Head of caudate nucleus (tissue), 42 donors: ENCODE data around the gene KDM4B.

Experiments used
- DNase-seq, 42 donors: peaks; one replicate each; pipeline versions ENCODE4 v3.0.0 to v3.0.0-alpha.2; 2020 to 2021; ENCODE audit warnings: mixed read lengths in 7 of 42
- intact Hi-C: fragments of 100-400 bp; cut with DNase I; formaldehyde crosslinking; loops from one replicate; pipeline ENCODE4 v1.15.0; 2022

The KDM4B gene

DNA sequence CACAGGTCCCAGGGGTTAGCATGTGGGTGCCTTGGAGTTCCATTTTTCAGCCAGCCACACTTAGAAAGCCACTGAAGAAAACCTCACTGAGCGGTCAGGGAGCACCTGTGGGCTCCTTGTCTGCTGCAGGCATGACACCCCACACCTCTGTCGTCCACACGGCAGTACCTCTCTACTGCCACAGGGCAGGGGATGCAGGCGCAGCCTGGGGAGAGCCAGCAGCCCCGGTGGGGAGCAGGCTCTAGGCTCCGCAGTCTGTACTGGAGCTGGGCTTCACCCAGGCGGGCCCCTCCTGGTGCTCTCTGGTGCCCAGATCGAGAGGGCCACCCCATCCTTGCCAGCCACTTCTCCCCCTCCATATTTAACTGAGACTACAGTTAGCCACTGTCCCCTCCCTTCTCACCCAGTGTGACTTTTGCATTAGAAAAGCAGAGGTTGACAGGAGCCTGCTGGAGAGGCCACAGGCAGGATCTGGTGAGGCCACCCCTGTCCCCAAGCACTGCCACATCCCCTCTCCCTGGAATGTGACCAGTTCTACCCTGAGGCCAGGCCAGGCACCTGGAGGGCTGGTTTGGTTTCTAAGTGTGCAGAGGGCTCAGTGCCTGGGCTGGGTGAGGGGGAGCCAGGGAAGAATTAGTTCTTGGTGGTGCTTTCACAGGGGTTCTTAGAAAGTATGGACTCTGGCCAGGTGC is 104.4 kb downstream of the KDM4B start:
- intact Hi-C loops = no loop called here
- DNase-seq = no peak

DNA sequence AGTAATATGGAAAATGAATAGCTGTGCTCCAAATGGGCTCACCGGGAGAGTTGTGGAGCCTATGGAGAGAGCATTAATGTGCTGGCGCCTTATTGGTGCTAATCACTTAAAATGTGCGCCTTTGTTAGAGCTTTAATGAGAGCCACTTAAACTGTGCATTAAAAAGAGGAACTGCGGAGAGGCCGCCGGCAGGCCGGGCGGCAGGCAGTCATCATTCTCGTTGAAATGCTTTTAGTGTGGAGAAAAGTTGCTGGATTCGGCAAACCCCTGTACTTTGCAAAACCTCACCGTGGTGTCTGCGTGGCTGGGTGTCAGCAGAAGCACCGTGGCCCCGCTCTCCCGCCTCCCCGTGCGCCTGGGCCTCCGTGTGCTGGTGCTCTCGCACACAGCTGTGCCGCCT is 105.5 kb downstream of the KDM4B start:
- intact Hi-C loops = no loop called here
- DNase-seq = no peak

DNA sequence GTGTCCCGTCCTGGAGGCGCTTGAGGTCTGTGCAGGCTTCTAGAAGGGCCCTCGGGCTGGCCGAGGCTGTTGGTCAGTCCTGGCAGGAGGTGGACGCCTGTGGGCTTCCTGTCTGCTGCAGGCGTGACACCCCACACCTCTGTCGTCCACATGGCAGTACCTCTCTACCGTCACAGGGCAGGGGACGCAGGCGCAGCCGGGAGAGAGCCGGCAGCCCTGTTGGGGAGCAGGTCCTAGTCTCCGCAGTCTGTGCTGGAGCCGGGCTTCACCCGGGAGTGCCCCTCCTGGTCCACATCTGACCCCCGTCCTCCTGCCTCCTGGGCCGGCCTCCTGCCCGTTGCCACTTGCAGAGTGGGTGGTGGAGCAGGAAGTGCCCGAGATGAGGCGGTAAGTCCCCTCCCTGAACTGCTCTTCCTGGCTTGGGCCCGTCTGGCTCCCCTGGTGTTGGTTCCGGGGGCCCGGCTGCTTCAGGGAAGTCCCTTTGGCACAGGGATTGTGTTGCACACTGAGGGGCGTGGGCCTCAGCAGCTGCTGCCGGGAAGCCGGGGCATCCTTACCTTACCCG is 106.0 kb downstream of the KDM4B start:
- DNase-seq = no peak
- intact Hi-C loops = no loop called here

DNA sequence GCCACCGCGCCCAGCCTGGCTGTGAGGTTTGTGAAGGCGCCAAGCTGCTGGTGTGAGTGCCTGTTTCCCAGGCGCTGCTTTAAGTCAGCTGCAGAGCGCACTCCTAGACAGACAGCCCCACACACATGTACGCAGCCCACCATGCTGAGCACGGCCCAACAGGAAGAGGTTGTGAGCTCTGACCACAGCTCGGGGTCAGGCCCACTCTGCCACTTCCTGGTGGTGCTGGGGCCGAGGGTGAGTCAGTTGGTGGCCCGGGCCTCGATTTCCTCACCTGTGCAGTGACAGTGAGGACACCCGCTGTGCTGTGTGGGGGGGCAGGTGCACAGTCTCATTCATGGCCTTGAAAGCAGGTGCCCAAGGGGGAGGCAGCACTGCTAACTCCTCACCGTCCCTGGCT is 106.7 kb downstream of the KDM4B start:
- no peak for DNase-seq
- intact Hi-C loops = no loop called here

DNA sequence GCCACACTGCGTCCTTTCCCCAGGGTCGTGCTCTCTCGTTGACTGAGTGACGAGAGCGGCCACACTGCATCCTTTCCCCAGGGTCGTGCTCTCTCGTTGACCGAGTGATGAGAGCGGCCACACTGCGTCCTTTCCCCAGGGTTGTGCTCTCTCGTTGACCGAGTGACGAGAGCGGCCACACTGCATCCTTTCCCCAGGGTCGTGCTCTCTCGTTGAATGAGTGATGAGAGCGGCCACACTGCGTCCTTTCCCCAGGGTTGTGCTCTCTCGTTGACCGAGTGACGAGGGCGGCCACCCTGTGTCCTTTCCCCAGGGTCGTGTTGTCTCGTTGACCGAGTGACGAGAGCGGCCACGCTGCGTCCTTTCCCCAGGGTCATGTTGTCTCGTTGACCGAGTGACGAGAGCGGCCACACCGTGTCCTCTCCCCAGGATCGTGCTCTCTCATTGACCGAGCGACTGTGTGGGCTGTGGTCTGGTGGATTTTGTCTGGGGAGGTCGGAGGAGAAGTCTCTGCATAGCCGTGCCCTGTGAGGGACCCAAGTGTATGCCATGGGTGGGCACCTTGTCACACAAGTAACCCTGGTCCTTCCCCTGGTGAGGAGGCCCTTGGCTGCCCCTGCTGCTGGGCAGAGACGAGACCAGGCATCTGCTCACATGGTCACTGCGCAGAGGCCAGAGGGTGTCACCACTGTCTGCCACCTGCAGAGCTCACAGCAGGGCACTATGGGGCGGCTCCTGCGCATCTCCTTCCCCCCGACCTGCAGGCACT is 107.7 kb downstream of the KDM4B start:
- no peak for DNase-seq
- intact Hi-C loops = no loop called here

DNA sequence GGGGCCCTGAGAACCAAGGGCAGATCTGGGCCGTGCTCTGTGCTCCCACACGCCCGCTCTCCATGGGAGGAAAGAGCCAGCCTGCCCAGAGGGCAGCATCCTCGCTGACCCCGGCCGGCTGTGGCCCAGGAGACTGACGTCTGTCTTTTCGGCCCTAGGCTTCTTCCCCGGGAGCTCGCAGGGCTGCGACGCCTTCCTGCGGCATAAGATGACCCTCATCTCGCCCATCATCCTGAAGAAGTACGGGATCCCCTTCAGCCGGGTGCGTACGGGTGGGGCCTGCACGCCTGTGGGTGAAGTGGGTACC is 108.2 kb downstream of the KDM4B start:
- DNase-seq = no peak
- intact Hi-C loops = no loop called here

DNA sequence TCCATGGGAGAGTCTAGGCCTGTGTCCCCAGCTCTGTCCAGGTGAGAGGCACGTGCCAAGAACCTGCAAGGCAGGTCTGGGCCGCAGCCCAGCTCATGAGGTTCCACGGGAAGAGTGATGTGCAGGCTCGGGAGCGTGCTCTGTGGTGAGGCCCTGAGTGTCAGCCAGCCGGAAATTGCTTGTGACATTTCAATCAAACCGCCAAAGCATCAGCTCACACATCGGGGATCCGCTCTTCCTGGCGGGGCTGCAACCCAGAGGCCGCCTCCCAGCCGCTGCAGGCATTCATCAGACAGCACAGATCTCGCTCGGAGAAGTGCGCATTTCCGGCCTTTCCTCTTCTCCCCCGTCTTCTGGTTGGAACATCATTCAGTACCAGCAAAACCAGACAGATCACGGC is 109.3 kb downstream of the KDM4B start:
- DNase-seq = peak in 32 of 42 donors; percentile 16 to 64 (median 43)
- intact Hi-C loops = no loop called here

DNA sequence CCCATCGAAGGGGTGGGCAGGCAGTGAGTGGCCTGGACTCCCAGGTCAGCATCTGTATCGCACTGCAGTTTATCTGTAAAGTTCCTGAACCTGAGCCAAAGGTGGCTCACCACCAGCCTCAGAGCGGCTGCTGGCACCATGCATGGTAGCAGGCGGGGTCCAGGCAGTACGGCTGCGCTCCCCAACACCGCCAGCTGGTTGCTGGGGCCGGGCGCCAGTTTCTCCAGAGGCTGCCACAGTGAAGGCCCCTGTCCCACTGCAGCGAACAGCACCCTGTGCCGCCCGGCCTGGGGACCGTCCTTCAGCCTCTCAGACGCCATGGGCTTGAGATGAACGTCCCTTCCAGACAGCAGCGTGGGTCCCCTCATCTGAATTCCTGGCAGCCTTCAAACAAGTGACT is 109.8 kb downstream of the KDM4B start:
- intact Hi-C loops = no loop called here
- peak; percentile 41 to 88 (median 72) for DNase-seq

DNA sequence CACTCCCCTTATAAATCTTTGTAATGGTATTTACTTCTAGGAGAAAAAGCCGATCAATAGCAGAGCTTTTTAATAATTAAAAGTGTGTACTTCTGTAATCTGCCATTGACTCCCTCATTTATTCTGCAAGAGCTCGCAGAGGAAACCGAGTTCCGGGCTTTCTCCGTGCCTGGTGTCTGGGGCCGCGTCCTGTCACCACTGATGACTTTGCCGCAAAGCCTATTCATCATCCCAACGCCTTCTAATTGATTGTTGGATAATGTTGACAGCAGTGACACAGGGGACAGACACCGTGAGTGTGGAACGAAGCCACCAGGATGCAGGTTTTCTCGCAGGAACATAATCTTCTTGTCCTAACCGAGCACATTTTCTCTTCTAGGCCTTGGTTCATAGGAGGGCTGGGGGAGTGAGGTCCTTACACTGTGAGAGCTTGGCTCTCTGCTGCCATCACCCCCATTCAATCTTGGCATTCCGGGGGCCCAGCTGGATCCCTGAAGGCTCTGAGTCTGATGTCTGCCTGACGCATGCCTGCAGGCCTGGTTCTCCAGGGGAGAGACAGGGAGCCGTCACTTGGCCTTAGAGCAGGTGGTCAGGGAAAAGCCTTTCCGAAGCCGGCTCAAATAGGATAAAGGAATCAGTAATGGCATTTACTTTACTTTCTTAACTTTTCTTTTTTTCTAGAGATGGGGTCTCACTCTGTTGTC is 110.3 kb downstream of the KDM4B start:
- intact Hi-C loops = no loop called here
- no peak for DNase-seq

DNA sequence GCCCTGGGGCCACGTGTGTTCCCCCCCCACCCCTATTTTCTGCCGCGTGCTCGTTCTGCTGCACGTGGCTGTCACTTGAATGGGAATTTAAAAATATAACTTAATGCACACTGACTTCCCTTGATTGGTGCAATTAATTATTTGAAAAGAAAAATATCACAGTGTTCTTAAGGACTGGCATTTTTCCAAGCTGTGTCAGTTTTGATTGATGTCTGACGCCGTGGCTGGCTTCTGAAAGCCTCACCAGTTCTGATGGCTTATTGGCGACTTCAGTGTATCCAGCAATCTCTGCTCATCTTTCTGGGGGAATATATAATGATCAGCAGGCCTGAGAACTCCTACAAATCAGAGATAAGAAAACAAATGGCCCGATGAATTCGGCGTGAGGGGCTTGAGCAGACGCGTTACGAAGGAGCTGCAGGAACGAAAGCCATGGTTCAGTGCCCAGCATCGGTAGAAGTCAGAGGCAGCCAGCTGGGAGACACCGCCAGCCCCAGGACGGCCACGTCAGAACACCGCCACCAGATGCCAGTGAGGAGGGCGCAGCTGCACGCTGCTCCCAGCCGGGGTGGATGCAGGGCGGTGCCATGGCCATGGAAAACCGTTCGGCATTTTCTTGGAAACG is 111.2 kb downstream of the KDM4B start:
- DNase-seq = peak in 33 of 42 donors; percentile 28 to 77 (median 52)

DNA sequence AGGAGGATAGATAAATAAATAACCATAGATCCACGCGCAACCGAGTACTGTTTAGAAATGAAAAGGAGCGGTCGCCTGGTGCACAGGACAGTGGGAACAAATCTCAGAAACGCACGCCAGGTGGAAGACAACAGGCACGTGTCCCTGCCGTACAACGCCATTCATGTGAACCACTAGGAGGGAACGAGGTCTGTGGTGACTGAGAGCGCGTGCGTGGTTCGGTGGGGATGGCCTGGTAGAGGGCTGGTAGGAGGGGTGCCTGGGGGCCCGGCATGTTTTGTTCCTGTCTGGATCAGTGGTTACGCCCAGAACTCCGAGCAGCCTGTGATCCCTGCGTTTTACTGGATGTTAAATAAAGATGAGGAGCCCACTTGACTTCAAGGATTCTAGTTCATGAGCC is 111.9 kb downstream of the KDM4B start:
- DNase-seq = no peak
- intact Hi-C loops = no loop called here

More for the DNA sequence above, 111.2 kb downstream of the KDM4B start:
- intact Hi-C loops = no loop called here

DNA sequence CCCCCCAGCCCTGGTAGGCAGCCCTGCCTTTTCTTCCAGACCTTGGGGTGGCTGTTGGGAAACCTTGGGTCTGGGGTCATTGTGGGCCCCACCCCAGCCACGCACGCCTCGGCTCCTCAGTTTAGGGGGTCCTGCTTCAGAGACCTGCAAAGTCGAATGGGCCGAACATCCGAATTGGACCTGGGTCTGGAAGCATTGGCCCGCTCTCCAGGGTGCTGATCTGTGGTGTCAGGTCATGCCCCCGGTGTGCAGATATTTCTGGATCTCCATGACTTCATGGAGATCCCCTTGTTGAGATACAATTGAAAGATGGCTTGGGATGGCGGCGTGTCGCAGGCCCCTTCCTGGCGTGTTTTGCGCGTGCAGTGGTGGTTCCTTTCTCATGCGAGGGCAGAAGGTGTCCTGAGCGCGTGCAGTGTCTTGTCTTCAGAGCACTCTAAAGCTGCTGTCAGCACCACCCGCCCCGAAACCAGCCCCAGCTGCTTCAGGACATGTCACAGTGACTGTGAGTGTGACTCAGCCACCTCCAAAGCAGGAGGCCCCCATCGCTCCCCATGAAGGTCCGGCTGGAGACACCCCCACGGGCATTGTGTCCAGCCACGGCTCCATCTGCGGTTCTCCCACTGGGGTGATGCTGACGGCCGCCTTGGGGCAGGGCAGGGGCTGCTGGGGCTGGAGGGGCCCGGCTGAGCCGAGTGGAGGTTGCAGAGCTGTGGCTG is 112.7 kb downstream of the KDM4B start:
- DNase-seq = no peak
- intact Hi-C loops = no loop called here

DNA sequence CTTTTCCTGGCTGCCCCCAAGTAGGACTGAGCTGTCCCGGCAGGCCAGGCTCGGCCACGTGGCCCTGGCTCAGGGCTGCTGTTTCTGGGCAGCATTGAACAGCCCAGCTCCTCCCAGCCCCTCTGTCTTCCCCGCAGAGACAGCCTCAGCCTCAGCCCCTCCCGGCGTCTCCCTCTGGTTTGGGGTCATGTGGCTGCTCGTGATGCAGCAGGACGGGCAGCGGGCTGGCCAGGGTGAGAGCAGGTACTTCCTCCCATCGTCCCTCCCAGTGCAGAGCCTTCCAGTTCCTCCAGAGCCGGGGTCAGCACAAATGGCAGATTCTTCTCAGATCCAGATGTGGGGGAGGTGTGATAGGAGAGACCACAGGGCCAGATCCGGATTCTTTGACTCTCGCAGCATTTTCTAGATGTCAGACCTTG is 114.6 kb downstream of the KDM4B start:
- intact Hi-C loops = no loop called here

DNA sequence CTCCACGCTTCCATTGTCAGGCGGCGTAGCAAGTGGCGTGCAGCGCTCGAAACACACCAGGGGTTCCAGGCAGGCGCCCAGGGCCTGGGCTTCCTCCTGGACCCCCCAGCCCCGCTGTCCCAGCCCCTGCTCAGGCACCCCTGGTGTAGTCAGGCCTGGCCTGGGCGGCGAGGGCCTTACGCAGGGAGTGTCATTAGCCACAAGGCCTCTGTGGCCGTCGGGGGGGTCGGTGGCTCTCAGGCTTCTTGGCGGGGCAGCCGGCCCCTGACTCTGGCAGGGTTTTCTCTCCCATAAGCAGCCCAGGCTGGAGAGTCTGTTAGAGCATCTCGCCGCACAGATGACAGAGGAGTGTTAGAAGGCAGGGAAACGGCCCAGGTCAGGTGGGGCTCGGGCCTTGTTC is 116.7 kb downstream of the KDM4B start:
- DNase-seq = no peak
- intact Hi-C loops = no loop called here

More for the DNA sequence above, 114.6 kb downstream of the KDM4B start:
- no peak for DNase-seq

DNA sequence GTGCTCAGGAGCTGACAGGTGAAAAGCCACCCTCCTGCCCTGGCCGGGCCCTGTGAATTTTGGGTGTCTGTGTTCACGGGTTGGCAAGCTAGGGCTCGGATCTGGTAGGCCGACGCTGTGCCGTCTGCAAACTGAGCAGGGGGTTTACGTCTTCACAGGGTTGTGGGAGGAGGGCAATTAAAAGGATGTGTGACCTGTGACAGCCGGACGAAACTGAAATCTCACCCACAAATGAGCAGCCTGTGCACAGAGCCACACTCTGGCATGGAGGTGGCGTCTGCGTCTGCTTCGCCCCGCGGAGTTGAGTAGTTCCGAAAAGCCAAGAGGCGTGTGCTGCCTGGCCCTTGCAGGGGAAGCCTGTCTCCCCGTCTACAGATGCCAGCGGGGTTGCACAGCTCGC is 117.3 kb downstream of the KDM4B start:
- no peak for DNase-seq

DNA sequence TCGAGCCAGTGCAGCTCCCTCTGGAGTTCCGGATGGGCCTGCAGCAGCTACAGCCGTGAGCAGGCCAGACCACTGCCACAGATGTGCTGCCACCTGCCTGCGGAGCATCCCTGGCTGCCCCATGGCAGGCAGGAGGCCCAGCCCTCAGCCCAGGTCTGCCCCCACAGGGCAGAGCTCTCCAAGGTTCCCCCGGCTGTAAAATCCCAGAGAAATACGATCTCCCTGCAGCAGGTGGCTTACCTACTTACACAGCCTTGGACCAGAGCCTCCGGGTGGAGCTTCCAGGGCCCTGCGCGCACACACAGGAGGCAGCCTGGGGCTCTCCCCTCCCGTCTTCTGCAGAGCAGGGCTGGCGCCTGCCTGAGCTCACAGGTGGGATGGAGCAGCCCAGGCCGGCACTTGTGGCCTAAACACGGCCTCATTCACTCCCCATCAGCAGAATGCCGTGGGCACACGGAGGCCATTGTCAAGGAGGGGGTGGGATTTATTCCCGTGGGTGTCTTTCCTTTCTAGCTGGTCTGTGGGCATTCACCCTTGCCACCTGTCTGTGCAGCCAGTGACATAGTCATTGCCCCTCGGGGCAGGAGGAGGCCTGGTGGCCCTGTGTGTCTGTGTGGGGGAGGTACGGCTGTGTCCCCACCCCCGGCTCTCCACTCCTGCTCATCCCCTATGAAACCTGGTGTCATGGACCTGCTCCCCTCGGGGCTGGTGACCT is 118.0 kb downstream of the KDM4B start:
- intact Hi-C loops = no loop called here

More for the DNA sequence above, 117.3 kb downstream of the KDM4B start:
- intact Hi-C loops = no loop called here

DNA sequence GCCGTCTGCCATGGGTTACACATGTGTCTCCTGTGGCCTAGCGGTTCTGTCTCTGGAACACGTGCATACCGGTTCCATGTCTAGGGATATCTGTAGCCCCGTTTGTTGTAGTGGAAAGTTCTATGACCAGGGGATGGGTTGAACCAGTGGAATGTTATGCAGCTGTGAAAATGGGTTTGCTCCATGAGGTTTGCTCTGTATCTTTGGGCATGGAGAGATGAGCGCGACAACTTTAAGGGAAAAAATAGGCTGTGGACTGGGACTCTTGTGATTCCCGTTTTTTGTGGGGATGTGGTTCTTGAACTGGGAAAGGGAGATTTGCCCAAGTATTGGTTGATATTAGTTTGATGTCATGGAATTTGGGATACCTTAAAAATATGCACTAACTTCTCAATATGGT is 120.4 kb downstream of the KDM4B start:
- intact Hi-C loops = no loop called here
- no peak for DNase-seq

More for the DNA sequence above, 118.0 kb downstream of the KDM4B start:
- no peak for DNase-seq

DNA sequence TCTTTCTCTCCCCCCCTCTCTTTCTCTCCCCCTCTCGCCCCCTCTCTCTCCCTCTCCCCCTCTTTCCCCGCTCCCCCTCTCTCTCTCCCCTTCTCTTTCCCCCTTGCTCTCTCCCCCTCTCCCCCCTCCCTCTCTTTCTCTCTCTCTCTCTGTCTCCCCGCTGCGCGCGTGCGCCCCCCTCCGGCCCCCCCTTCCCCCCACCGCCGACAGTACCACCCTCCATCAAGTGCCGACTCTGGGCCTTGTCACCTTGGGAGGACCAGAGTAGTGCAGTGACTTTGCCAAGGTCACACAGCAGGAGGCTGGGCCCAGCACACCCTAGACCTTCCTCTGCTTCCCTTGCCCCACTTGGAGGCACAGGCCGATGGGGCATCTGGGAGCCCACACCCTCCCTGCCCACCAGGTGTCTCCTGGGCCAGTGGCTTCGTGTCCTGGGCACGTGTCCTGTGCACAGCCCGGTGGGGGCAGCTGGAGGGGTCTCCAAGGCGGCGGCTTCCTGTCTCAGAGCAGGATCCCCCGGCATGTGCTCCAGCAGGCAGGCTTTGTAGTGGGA is 121.6 kb downstream of the KDM4B start:
- DNase-seq = no peak
- intact Hi-C loops = no loop called here
